Measurements from ENCODE around the gene ABHD5.
"Not testable (repeated sequence)": the region's sequence is repeated elsewhere in the genome, so short reads cannot be mapped to it uniquely, and the experiment has no call there.

- TF ChIP-seq CTCF, POLR2A (IDR thresholded peaks at IDR 0.05): not testable (repeated sequence)
These were observed 12.4 kb upstream of the ABHD5 start for GRCh38 chr3:43678375-43678774.

All from Peyer's patch (tissue), 4 donors.